ENCODE data around the gene UCHL3. TPM values are rescaled to one million over a fixed set of nuclear protein-coding genes. Genes with fewer than 3 reads are reported as not detected.

Gene UCHL3
- total and polyA plus RNA-seq, 9 of the 15 experiments (the other 6 are each of a cell fraction or from before 2014, with no cell fraction given) = 42.2 to 112 (median 85.4) TPM

DNA sequence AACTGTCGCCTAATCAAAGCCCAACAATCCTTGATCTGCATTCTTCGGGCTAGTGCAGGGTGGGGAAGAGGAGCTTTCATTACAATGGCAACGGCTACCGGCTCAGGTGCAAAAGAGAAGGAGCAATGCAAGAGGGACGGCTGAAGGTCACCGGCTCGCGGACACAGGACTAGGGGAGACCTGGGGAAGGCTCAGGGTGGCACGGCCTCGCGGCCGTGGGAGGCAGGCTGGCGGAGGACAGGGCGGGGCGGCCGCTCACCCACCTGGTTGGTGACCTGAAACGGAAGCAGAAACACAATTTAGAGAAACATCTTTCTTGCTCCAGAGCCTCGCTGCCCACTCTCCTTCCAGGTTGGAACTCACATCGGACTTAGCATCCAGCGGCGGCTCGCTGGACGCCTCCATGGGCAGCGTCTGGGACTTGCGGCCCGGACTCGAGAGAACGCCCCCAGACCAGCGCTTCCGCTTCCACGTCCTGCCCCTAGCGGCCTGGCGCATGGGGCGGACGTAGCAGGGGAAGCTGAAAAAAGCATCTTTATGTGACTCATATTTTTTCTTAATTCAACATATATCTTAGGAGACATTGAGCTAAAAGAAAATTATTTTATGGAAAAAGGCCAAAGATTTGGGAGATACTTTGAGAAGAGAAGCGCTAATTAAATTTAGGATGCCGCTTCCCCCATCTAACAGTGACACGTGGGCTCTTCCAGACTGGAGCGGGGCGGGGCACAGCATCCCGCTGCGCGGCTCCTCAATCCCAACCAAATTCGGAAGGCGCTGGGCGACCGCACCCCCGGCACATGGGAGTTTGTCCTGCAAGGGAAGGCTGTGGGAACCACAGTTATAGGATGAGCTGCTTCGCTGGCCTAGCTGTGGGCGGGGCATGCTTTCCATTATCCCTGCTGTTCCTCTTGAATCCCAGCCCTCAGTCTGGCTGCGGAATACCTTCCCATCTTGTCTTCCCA is 11.9 kb upstream of the UCHL3 start, which contains the start of gene COMMD6 (continued):
- TF ChIP-seq, protein P1, sequence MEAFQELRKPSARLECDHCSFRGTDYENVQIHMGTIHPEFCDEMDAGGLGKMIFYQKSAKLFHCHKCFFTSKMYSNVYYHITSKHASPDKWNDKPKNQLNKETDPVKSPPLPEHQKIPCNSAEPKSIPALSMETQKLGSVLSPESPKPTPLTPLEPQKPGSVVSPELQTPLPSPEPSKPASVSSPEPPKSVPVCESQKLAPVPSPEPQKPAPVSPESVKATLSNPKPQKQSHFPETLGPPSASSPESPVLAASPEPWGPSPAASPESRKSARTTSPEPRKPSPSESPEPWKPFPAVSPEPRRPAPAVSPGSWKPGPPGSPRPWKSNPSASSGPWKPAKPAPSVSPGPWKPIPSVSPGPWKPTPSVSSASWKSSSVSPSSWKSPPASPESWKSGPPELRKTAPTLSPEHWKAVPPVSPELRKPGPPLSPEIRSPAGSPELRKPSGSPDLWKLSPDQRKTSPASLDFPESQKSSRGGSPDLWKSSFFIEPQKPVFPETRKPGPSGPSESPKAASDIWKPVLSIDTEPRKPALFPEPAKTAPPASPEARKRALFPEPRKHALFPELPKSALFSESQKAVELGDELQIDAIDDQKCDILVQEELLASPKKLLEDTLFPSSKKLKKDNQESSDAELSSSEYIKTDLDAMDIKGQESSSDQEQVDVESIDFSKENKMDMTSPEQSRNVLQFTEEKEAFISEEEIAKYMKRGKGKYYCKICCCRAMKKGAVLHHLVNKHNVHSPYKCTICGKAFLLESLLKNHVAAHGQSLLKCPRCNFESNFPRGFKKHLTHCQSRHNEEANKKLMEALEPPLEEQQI (IDR thresholded peaks at IDR 0.05) = no peak
- peak; percentile 24; the same call in 1 of the 2 replicates for TF ChIP-seq ESRRA (IDR thresholded peaks at IDR 0.05; ENCODE audit: borderline replicate concordance, low read depth)
- TF ChIP-seq RB1 (IDR thresholded peaks at IDR 0.05; ENCODE audit: low read depth) = no peak
- TF ChIP-seq ZNF263 (CRISPR knock-in tag; IDR thresholded peaks at IDR 0.05; ENCODE audit: borderline replicate concordance) = no peak
- no peak for TF ChIP-seq ZNF707 (CRISPR knock-in tag; conservative IDR thresholded peaks at IDR 0.05)
- no peak for TF ChIP-seq ZNF76 (CRISPR knock-in tag; IDR thresholded peaks at IDR 0.05; ENCODE audit: borderline replicate concordance)
- TF ChIP-seq ZNF224 (CRISPR knock-in tag; IDR thresholded peaks at IDR 0.05) = no peak
- no peak for TF ChIP-seq GATAD2B (IDR thresholded peaks at IDR 0.05; ENCODE audit: borderline replicate concordance)
- TF ChIP-seq ASH1L (IDR thresholded peaks at IDR 0.05; ENCODE audit: borderline replicate concordance, low read depth, partially characterized antibody) = peak; percentile 86
- TF ChIP-seq ZNF146 (CRISPR knock-in tag; IDR thresholded peaks at IDR 0.05; ENCODE audit: unreplicated experiment) = no peak
- TF ChIP-seq, protein P2, sequence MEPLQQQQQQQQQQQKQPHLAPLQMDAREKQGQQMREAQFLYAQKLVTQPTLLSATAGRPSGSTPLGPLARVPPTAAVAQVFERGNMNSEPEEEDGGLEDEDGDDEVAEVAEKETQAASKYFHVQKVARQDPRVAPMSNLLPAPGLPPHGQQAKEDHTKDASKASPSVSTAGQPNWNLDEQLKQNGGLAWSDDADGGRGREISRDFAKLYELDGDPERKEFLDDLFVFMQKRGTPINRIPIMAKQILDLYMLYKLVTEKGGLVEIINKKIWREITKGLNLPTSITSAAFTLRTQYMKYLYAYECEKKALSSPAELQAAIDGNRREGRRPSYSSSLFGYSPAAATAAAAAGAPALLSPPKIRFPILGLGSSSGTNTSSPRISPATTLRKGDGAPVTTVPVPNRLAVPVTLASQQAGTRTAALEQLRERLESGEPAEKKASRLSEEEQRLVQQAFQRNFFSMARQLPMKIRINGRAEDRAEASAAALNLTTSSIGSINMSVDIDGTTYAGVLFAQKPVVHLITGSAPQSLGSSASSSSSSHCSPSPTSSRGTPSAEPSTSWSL (CRISPR knock-in tag; IDR thresholded peaks at IDR 0.05; ENCODE audit: borderline replicate concordance) = no peak
- TF ChIP-seq LEF1 (IDR thresholded peaks at IDR 0.05) = no peak; the same call in 1 of the 2 replicates
- no peak for TF ChIP-seq SAP30 (IDR thresholded peaks at IDR 0.05; ENCODE audit: borderline replicate concordance, insufficient read depth, low read depth, low read length, poor library complexity, severe bottlenecking)
- TF ChIP-seq, protein P3, sequence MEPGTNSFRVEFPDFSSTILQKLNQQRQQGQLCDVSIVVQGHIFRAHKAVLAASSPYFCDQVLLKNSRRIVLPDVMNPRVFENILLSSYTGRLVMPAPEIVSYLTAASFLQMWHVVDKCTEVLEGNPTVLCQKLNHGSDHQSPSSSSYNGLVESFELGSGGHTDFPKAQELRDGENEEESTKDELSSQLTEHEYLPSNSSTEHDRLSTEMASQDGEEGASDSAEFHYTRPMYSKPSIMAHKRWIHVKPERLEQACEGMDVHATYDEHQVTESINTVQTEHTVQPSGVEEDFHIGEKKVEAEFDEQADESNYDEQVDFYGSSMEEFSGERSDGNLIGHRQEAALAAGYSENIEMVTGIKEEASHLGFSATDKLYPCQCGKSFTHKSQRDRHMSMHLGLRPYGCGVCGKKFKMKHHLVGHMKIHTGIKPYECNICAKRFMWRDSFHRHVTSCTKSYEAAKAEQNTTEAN (CRISPR knock-in tag; IDR thresholded peaks at IDR 0.05) = no peak
- peak; percentile 83 for TF ChIP-seq POLR2A (conservative IDR thresholded peaks at IDR 0.05)
- TF ChIP-seq ETV1 (tag; conservative IDR thresholded peaks at IDR 0.05; ENCODE audit: low read depth) = peak; percentile 51
- TF ChIP-seq, protein P4, sequence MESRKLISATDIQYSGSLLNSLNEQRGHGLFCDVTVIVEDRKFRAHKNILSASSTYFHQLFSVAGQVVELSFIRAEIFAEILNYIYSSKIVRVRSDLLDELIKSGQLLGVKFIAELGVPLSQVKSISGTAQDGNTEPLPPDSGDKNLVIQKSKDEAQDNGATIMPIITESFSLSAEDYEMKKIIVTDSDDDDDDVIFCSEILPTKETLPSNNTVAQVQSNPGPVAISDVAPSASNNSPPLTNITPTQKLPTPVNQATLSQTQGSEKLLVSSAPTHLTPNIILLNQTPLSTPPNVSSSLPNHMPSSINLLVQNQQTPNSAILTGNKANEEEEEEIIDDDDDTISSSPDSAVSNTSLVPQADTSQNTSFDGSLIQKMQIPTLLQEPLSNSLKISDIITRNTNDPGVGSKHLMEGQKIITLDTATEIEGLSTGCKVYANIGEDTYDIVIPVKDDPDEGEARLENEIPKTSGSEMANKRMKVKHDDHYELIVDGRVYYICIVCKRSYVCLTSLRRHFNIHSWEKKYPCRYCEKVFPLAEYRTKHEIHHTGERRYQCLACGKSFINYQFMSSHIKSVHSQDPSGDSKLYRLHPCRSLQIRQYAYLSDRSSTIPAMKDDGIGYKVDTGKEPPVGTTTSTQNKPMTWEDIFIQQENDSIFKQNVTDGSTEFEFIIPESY (CRISPR knock-in tag; IDR thresholded peaks at IDR 0.05) = no peak
- no peak for TF ChIP-seq SMAD1 (IDR thresholded peaks at IDR 0.05; ENCODE audit: low read depth, low read length, partially characterized antibody)
- no peak for TF ChIP-seq CBFA2T3 (IDR thresholded peaks at IDR 0.05)

Measured in K562 (cell line).